ENCODE data around the gene PFKFB2. TPM values are rescaled to one million over a fixed set of nuclear protein-coding genes. Genes with fewer than 3 reads are reported as not detected.

The PFKFB2 gene
- total and polyA plus RNA-seq, 10 donors = 6.8 to 69.5 (median 23.9) TPM

DNA sequence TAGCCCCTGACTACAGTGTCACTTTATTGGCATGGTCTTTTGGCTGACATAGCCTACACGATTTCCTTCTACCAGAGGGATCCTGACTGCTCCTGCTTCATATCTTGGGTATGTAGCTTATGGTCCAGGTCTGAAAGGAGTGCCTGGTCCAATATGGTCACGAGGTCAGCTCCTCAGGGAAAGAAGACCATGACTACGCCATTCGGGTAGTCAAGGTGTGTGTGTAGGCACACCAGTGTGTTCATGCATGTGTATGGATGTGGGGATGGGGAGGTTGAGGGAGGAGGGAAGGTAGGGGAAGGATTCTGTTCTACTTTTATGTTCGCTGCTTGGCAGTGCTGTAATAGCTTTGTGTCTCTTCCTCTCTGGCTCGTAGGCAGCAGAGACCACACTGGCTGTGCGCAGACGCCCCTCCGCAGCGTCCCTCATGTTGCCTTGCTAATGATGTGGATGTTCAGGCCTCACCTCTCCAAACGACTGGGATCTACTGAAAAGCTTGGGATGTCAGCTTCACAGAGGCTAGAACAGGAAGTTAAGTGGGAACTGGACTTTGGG lies 25.6 kb downstream of the PFKFB2 start:
- peaks cover 0 to 78% (median 6%) of the 10 kb centered on the region in 6 donors for H3K36me3 ChIP-seq
- H3K4me3 ChIP-seq = no peak overlapping the region
- no peaks in the 10 kb centered on the region for H3K9me3 ChIP-seq
- WGBS, 5 donors = 85 to 95% (median 88%) methylated on average over 11 of the region's 11 CpGs
- H3K27ac ChIP-seq = no peak overlapping the region
- no peak for DNase-seq
- intact Hi-C loops (cut with DNase I; ENCODE audit: low total_unique reads) = loop anchor here (10.0 kb wide), 1 partner anchor 74 kb away; no protein-coding TSS in a partner anchor
- H3K4me1 ChIP-seq = peaks cover 0 to 18% (median 3%) of the 10 kb centered on the region in 6 donors
- no peaks in the 10 kb centered on the region for H3K27me3 ChIP-seq (replicated peaks in 1 of 7)
- TF ChIP-seq, protein P1, sequence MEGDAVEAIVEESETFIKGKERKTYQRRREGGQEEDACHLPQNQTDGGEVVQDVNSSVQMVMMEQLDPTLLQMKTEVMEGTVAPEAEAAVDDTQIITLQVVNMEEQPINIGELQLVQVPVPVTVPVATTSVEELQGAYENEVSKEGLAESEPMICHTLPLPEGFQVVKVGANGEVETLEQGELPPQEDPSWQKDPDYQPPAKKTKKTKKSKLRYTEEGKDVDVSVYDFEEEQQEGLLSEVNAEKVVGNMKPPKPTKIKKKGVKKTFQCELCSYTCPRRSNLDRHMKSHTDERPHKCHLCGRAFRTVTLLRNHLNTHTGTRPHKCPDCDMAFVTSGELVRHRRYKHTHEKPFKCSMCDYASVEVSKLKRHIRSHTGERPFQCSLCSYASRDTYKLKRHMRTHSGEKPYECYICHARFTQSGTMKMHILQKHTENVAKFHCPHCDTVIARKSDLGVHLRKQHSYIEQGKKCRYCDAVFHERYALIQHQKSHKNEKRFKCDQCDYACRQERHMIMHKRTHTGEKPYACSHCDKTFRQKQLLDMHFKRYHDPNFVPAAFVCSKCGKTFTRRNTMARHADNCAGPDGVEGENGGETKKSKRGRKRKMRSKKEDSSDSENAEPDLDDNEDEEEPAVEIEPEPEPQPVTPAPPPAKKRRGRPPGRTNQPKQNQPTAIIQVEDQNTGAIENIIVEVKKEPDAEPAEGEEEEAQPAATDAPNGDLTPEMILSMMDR (IDR thresholded peaks at IDR 0.05 in 8 of 11, conservative IDR thresholded peaks at IDR 0.05 in 3 of 11) = no peak
- TF ChIP-seq POLR2AphosphoS5 (IDR thresholded peaks at IDR 0.05) (no peak), POLR2A (IDR thresholded peaks at IDR 0.05) (no peak)

DNA sequence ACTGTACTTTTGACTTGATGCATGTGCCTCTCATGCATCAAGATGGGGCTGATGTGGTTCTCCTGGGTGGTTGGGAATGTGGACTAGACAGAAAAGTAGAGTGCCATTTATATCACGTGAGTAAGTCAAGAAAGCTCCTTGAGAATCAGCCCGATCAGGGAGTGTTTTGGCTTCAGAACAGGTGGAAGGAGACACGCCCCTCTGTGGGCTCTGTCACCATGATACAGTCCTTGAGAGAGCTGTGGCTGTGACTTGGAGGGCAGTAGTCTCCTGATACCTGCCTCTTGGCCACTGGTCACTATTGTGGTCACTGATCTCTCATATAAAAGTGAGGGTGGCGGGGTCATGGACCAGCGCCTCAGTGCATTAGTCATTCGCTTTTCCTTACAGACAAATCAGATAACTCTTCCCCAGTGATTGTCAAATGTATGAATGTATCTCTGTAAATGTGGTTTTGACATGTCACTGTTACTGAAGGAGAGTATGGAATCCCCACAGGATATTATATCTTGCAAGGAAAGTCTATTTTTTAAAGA lies 26.7 kb downstream of the PFKFB2 start:
- Histone ChIP-seq H3K4me1 (peaks cover 0 to 25% (median 8%) of the 10 kb centered on the region in 6 donors), H3K36me3 (peaks cover 0 to 67% (median 2%) of the 10 kb centered on the region in 6 donors), H3K9me3 (no peaks in the 10 kb centered on the region), H3K27me3 (replicated peaks in 1 of 7) (no peaks in the 10 kb centered on the region), H3K27ac (no peak overlapping the region), H3K4me3 (no peak overlapping the region)
- no peak for DNase-seq
- TF ChIP-seq, protein P1 (IDR thresholded peaks at IDR 0.05 in 8 of 11, conservative IDR thresholded peaks at IDR 0.05 in 3 of 11) = no peak
- no peak for TF ChIP-seq POLR2A (IDR thresholded peaks at IDR 0.05)
- TF ChIP-seq POLR2AphosphoS5 (IDR thresholded peaks at IDR 0.05) = no peak
- intact Hi-C loops (cut with DNase I; ENCODE audit: low total_unique reads) = loop anchor here (5.0 to 10.0 kb wide), 3 partner anchors 75 to 328 kb away; partner anchors contain the start of gene CD55
- 79 to 93% (median 92%) methylated on average over 6 of the region's 6 CpGs for WGBS, 5 donors

DNA sequence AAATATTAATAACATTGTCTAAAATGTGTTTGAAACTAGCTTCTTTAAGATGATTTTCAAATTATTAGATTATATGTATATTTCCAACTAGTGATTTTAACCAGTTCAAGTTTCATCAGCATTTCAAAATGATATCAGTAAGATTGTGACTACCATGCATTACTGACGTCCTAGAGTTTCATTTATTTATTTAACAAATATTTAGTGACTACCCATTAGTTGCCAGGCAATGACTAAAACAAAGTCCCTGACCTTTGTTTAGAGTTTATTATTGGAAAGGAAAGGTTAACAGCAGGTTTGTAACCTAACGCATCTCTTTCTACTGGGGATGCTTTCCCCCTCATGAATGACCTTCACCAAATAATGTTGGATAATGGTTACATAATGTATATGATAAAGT lies 28.0 kb downstream of the PFKFB2 start:
- no peak for DNase-seq

More for the DNA sequence above, 28.0 kb downstream of the PFKFB2 start:
- Histone ChIP-seq H3K27ac (no peak overlapping the region), H3K4me1 (peaks cover 0 to 31% (median 12%) of the 10 kb centered on the region in 6 donors), H3K4me3 (no peak overlapping the region), H3K9me3 (no peaks in the 10 kb centered on the region), H3K36me3 (peaks cover 0 to 54% (median 0%) of the 10 kb centered on the region in 6 donors), H3K27me3 (replicated peaks in 1 of 7) (no peaks in the 10 kb centered on the region)
- TF ChIP-seq, protein P1 (IDR thresholded peaks at IDR 0.05 in 8 of 11, conservative IDR thresholded peaks at IDR 0.05 in 3 of 11) = no peak
- no peak for TF ChIP-seq POLR2AphosphoS5 (IDR thresholded peaks at IDR 0.05)
- TF ChIP-seq POLR2A (IDR thresholded peaks at IDR 0.05) = no peak
- WGBS, 5 donors = 63 to 78% (median 77%) methylated on average over 2 of the region's 2 CpGs
- intact Hi-C loops (cut with DNase I; ENCODE audit: low total_unique reads) = loop anchor here (5.0 kb wide), 2 partner anchors 241 to 326 kb away; partner anchors contain the start of gene CD55

Data from spleen (tissue), 11 donors.